Measurements from ENCODE around the gene ZFAND3. TPM values are rescaled to one million over a fixed set of nuclear protein-coding genes. Genes with fewer than 3 reads are reported as not detected.

The ZFAND3 gene
- total RNA-seq, 1 donor from 2014 or later = 81.8 TPM

DNA sequence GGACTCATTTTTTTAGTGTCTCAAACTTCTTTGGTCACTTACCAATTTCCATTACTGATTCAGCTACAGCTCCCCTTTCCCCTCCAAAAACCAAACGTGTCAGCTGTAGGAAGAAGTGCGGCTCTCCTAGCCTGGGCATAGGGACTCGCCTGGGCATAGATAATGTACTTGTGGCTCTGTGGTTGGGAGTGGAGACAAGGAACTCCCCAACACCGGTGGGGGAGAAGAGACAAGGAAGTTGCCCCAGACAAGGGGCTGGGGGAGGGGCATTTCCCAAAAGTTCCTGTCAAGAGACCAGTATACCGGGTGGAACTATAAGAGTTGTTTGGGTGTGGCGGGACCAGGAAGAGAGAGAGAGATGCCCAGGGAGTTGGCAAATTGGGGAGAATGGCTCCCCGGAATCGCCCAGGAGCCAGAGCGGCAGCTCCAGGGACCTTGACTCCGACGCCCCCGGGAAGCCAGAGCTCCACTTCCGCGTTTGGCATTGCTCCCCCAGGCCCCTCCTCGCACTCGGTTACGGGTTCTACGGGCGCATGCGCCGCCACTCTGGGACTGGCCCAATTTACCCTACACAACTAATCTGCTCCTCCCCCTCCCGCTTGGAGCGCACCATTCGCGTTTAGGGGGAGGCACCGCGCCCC lies 871 bp upstream of the ZFAND3 start:
- intact Hi-C loops (cut with micrococcal nuclease) = no loop called here
- TF ChIP-seq CTCF (IDR thresholded peaks at IDR 0.05; ENCODE audit: borderline replicate concordance) = no peak
- Histone ChIP-seq H3K4me1 (peaks cover 52% of the 10 kb centered on the region), H3K9me3 (replicated peaks) (no peaks in the 10 kb centered on the region), H3K27ac (replicated peaks) (peak overlapping the region; percentile 100), H3K36me3 (no peaks in the 10 kb centered on the region), H3K4me3 (peak overlapping the region; percentile 92), H3K27me3 (ENCODE audit: low read depth) (no peaks in the 10 kb centered on the region)
- DNase-seq = peak; percentile 97

GRCh38 chr6:37819802-37820717 lies 533 bp downstream of the ZFAND3 start:
- peak; percentile 60 for DNase-seq
- intact Hi-C loops (cut with micrococcal nuclease) = no loop called here
- Histone ChIP-seq H3K27ac (replicated peaks) (peak overlapping the region; percentile 100), H3K36me3 (no peaks in the 10 kb centered on the region), H3K4me1 (peaks cover 67% of the 10 kb centered on the region), H3K27me3 (ENCODE audit: low read depth) (no peaks in the 10 kb centered on the region), H3K9me3 (replicated peaks) (no peaks in the 10 kb centered on the region), H3K4me3 (peak overlapping the region; percentile 92)
- TF ChIP-seq CTCF (IDR thresholded peaks at IDR 0.05; ENCODE audit: borderline replicate concordance) = no peak

DNA sequence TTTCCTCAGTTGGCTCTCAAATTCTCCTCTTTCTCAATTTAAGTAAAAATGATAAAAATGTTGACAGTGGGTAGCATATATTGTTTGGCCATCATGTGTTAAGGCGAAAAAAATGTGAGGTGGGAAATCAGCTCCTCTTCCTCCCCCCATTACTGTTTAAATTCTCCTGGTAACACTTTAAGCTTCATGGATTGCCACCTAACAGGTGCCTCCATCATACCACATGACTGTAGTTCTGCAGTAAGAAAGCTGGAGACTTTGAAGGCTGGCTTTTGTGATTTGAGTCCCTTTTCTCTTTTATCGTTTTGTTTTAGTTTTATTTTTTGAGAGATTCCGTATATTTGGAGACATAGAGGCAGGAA lies 1.2 kb downstream of the ZFAND3 start:
- H3K4me1 ChIP-seq = peaks cover 73% of the 10 kb centered on the region
- DNase-seq = no peak
- no peaks in the 10 kb centered on the region for H3K27me3 ChIP-seq (ENCODE audit: low read depth)
- peak overlapping the region; percentile 92 for H3K4me3 ChIP-seq
- TF ChIP-seq CTCF (IDR thresholded peaks at IDR 0.05; ENCODE audit: borderline replicate concordance) = no peak
- intact Hi-C loops (cut with micrococcal nuclease) = no loop called here
- no peaks in the 10 kb centered on the region for H3K9me3 ChIP-seq (replicated peaks)
- H3K36me3 ChIP-seq = no peaks in the 10 kb centered on the region
- peak overlapping the region; percentile 100 for H3K27ac ChIP-seq (replicated peaks)

- intact Hi-C loops (cut with micrococcal nuclease) = no loop called here
- no peaks in the 10 kb centered on the region for H3K36me3 ChIP-seq
- no peak for DNase-seq
- no peak for TF ChIP-seq CTCF (IDR thresholded peaks at IDR 0.05; ENCODE audit: borderline replicate concordance)
- H3K27ac ChIP-seq (replicated peaks) = no peak overlapping the region
- peaks cover 80% of the 10 kb centered on the region for H3K4me1 ChIP-seq
- H3K4me3 ChIP-seq = peak overlapping the region; percentile 92
- no peaks in the 10 kb centered on the region for H3K9me3 ChIP-seq (replicated peaks)
- no peaks in the 10 kb centered on the region for H3K27me3 ChIP-seq (ENCODE audit: low read depth)
Measured at GRCh38 chr6:37821446-37821845, 1.9 kb downstream of the ZFAND3 start.

DNA sequence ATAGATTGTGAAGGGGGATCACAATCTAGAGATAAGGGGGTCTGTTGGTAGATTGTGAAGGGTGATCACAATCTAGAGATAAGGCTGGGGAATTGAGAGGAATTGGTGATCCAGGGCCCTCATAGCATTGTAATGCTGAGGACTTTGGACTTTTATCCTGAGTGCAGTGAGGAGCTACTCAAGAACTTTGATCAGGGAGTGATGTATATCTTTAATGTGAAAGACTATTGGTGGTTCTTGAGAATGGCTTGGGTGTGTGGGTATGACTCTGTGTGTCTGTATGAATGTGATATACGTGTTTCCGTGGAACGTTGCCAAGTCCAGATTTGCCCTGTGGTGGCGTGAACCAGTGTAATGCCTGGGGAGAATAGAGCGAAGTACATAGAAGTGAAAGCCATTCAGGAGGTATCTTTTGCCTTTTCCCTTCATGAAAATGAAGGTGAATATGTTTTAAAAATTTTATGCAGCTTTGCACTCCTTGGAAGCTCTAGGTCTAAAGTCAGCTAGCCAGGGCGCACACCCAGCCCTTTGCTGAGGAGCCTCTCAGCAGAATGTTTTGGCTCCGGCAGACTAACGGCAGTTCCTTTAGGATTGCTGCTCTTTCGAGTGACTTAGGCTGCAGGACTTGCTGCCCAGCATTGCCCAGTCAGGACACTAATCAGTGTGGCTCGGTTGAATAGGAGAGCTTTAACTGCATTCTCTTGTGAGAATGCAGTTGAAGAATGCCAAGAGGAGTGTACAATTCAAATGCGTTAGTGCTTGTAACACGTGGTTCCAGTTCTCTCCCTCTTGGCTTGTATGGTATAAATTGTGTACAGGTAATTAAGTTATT lies 3.5 kb downstream of the ZFAND3 start:
- TF ChIP-seq CTCF (IDR thresholded peaks at IDR 0.05; ENCODE audit: borderline replicate concordance) = no peak
- peak overlapping the region; percentile 27 for H3K4me3 ChIP-seq
- H3K36me3 ChIP-seq = no peaks in the 10 kb centered on the region
- peaks cover 90% of the 10 kb centered on the region for H3K4me1 ChIP-seq
- no peaks in the 10 kb centered on the region for H3K27me3 ChIP-seq (ENCODE audit: low read depth)
- intact Hi-C loops (cut with micrococcal nuclease) = no loop called here
- no peak for DNase-seq
- H3K27ac ChIP-seq (replicated peaks) = peak overlapping the region; percentile 20
- no peaks in the 10 kb centered on the region for H3K9me3 ChIP-seq (replicated peaks)
